ENCODE measurements around the gene PRR3. TPM values are rescaled to one million over a fixed set of nuclear protein-coding genes. Genes with fewer than 3 reads are reported as not detected.

PRR3 gene
- total and polyA plus RNA-seq, 9 of the 15 experiments (the other 6 are each of a cell fraction or from before 2014, with no cell fraction given), result 23.5 to 59.6 (median 28.8) TPM

DNA sequence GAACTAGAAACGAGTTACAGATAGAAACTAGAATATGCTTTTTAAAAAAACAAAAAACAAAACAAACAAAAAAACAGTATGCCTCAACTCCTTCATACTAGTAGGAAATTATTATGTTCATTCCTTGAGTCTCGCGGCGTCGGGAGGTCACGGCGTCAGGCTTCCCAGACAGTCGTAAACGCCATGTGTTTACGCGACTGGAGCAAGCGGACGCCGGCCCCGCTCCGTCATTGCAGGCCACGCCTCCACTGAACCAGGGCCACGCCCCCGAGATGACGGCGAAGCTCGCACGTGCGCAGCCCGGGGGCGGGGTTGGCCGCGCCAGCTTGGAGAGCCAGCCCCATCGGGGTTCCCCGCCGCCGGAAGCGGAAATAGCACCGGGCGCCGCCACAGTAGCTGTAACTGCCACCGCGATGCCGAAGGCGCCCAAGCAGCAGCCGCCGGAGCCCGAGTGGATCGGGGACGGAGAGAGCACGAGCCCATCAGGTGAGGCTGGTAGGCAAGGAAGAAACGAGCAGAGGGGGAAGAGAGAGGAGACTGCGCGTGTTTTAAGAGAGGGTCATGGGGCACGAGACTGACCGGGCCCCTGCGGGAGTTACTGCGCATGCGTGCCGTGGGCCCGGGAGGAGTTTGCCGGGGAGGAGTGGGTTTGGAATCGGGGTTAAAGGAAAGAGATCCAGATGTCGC lies 14.1 kb downstream of the PRR3 start, which contains the start of gene ABCF1 (continued):
- TF ChIP-seq FOXK2 (conservative IDR thresholded peaks at IDR 0.05 in 1 of 2, IDR thresholded peaks at IDR 0.05 in 1 of 2; ENCODE audit: low read depth in 2 of 2), result peak; percentile 98 to 99
- TF ChIP-seq, protein P1, sequence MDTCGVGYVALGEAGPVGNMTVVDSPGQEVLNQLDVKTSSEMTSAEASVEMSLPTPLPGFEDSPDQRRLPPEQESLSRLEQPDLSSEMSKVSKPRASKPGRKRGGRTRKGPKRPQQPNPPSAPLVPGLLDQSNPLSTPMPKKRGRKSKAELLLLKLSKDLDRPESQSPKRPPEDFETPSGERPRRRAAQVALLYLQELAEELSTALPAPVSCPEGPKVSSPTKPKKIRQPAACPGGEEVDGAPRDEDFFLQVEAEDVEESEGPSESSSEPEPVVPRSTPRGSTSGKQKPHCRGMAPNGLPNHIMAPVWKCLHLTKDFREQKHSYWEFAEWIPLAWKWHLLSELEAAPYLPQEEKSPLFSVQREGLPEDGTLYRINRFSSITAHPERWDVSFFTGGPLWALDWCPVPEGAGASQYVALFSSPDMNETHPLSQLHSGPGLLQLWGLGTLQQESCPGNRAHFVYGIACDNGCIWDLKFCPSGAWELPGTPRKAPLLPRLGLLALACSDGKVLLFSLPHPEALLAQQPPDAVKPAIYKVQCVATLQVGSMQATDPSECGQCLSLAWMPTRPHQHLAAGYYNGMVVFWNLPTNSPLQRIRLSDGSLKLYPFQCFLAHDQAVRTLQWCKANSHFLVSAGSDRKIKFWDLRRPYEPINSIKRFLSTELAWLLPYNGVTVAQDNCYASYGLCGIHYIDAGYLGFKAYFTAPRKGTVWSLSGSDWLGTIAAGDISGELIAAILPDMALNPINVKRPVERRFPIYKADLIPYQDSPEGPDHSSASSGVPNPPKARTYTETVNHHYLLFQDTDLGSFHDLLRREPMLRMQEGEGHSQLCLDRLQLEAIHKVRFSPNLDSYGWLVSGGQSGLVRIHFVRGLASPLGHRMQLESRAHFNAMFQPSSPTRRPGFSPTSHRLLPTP (IDR thresholded peaks at IDR 0.05; ENCODE audit: borderline replicate concordance, extremely low read depth, insufficient read length), result no peak
- TF ChIP-seq CHD2 (IDR thresholded peaks at IDR 0.05; ENCODE audit: low read depth, low read length), result peak; percentile 84
- no peak for TF ChIP-seq GATA2 (CRISPR knock-in tag; IDR thresholded peaks at IDR 0.05)
- 0 out of 2 replicates have a peak, but pooled peaks have one; percentile 7 for TF ChIP-seq TEAD4 (IDR thresholded peaks at IDR 0.05; ENCODE audit: low read length)
- no peak for TF ChIP-seq TEAD4 (CRISPR knock-in tag; IDR thresholded peaks at IDR 0.05; ENCODE audit: borderline replicate concordance)
- TF ChIP-seq MECOM (CRISPR knock-in tag; IDR thresholded peaks at IDR 0.05), result no peak
- no peak for TF ChIP-seq WHSC1 (IDR thresholded peaks at IDR 0.05; ENCODE audit: low read length)
- no peak for TF ChIP-seq ARID2 (IDR thresholded peaks at IDR 0.05)
- no peak for TF ChIP-seq TSHZ1 (CRISPR knock-in tag; IDR thresholded peaks at IDR 0.05)
- TF ChIP-seq ZNF507 (tag; conservative IDR thresholded peaks at IDR 0.05), result no peak
- peak in 1 of 2 experiments; percentile 44; a peak in 2 of 4 replicates for TF ChIP-seq RCOR1 (IDR thresholded peaks at IDR 0.05; ENCODE audit: borderline replicate concordance in 1 of 2, low read depth in 2 of 2, low read length in 2 of 2)
- no peak for TF ChIP-seq NR0B1 (IDR thresholded peaks at IDR 0.05; ENCODE audit: partially characterized antibody)
- TF ChIP-seq FOSL1 (tag; conservative IDR thresholded peaks at IDR 0.05), result peak; percentile 57; the same call in 1 of the 2 replicates
- peak; percentile 100 for TF ChIP-seq MYC (IDR thresholded peaks at IDR 0.05; ENCODE audit: low read depth, low read length)
- TF ChIP-seq MYC (CRISPR knock-in tag; IDR thresholded peaks at IDR 0.05; ENCODE audit: borderline replicate concordance, low read depth), result peak; percentile 81; the same call in 1 of the 2 replicates
- TF ChIP-seq MAFK (IDR thresholded peaks at IDR 0.05; ENCODE audit: low read length), result no peak
- TF ChIP-seq RBBP5 (IDR thresholded peaks at IDR 0.05; ENCODE audit: borderline replicate concordance, insufficient read depth, low read length, poor library complexity, severe bottlenecking), result peak; percentile 93
- no peak for TF ChIP-seq HDGF (IDR thresholded peaks at IDR 0.05)
- no peak for TF ChIP-seq ASH1L (IDR thresholded peaks at IDR 0.05; ENCODE audit: borderline replicate concordance, low read depth, partially characterized antibody)
- TF ChIP-seq POLR2G (IDR thresholded peaks at IDR 0.05; ENCODE audit: low read depth, low read length), result peak; percentile 98
